Neuronal stem cell (in vitro differentiated cells): ENCODE data around the gene FGF1.

ENCODE experiments used
- DNase-seq: peaks from one replicate; pipeline ENCODE4 v3.0.0-alpha.2; 2013; ENCODE audit warnings: low spot score
- H2AFZ ChIP-seq: one replicate; pipeline ENCODE4 v1.6.1; 2013; ENCODE audit warnings: mild to moderate bottlenecking, low read length, inconsistent platforms
- H2AK5ac ChIP-seq: 2 replicates; pipeline ENCODE4 v1.6.1; 2013; ENCODE audit warnings: low read depth, mild to moderate bottlenecking, inconsistent platforms, low read length, moderate library complexity, mixed read lengths
- H2BK120ac ChIP-seq: 2 replicates; pipeline ENCODE4 v1.6.1; 2013; ENCODE audit warnings: low read depth, mild to moderate bottlenecking, inconsistent platforms, low read length, moderate library complexity, mixed read lengths
- H2BK12ac ChIP-seq: one replicate; pipeline ENCODE4 v1.6.1; 2013; ENCODE audit warnings: low read length, inconsistent platforms
- H2BK15ac ChIP-seq: 2 replicates; pipeline ENCODE4 v1.6.1; 2013; ENCODE audit warnings: mild to moderate bottlenecking, low read length, inconsistent platforms, mixed read lengths
- H2BK5ac ChIP-seq: one replicate; pipeline ENCODE4 v1.6.1; 2013; ENCODE audit warnings: inconsistent platforms, mild to moderate bottlenecking, low read length, moderate library complexity
- H3K14ac ChIP-seq: one replicate; pipeline ENCODE4 v1.6.1; 2013; ENCODE audit warnings: low read length, inconsistent platforms
- H3K18ac ChIP-seq: 2 replicates; pipeline ENCODE4 v1.6.1; 2013; ENCODE audit warnings: low read length, inconsistent platforms
- H3K23ac ChIP-seq: 2 replicates; pipeline ENCODE4 v1.6.1; 2013; ENCODE audit warnings: low read depth, mild to moderate bottlenecking, mixed read lengths, low read length, inconsistent platforms; ENCODE audit not compliant: poor library complexity
- H3K27ac ChIP-seq: replicated peaks from 3 replicates; pipeline ENCODE4 v1.5.1; 2013; ENCODE audit warnings: low read length, inconsistent platforms
- H3K27me3 ChIP-seq, 3 experiments: 2 replicates each; pipeline ENCODE4 v1.6.1; 2013; ENCODE audit warnings: low read length in 3 of 3, mild to moderate bottlenecking in 2 of 3, inconsistent platforms in 1 of 3, low read depth in 1 of 3, mixed read lengths in 1 of 3, moderate library complexity in 1 of 3; ENCODE audit not compliant: control insufficient read depth in 3 of 3, insufficient read depth in 3 of 3
- H3K36me3 ChIP-seq, 2 donors: replicated peaks in 1 of 2; 2 replicates each; pipeline ENCODE4 v1.6.1; 2013; ENCODE audit warnings: low read length in 2 of 2; ENCODE audit not compliant: control insufficient read depth in 2 of 2, insufficient read depth in 2 of 2
- H3K4ac ChIP-seq: 2 replicates; pipeline ENCODE4 v1.6.1; 2013; ENCODE audit warnings: inconsistent platforms, mild to moderate bottlenecking, low read length, moderate library complexity
- H3K4me1 ChIP-seq, 2 donors: 1 replicate in 1 of 2; 2 replicates in 1 of 2; pipeline ENCODE4 v1.6.1; 2013; ENCODE audit warnings: low read length in 2 of 2, low read depth in 1 of 2; ENCODE audit not compliant: control insufficient read depth in 2 of 2, insufficient read depth in 1 of 2
- H3K4me2 ChIP-seq: one replicate; pipeline ENCODE4 v1.6.1; 2013; ENCODE audit warnings: mild to moderate bottlenecking, low read length, inconsistent platforms; ENCODE audit not compliant: insufficient read depth, poor library complexity, severe bottlenecking
- H3K4me3 ChIP-seq, 2 donors: 2 replicates each; pipeline ENCODE4 v1.5.1; 2013; ENCODE audit warnings: low read length in 2 of 2, mild to moderate bottlenecking in 2 of 2, inconsistent platforms in 1 of 2, moderate library complexity in 1 of 2
- H3K79me1 ChIP-seq: one replicate; pipeline ENCODE4 v1.6.1; 2013; ENCODE audit warnings: low read depth, mild to moderate bottlenecking, inconsistent platforms, low read length, moderate library complexity
- H3K9ac ChIP-seq: one replicate; pipeline ENCODE4 v1.6.1; 2013; ENCODE audit warnings: mild to moderate bottlenecking, low read depth, low read length, inconsistent platforms; ENCODE audit not compliant: poor library complexity
- H3K9me3 ChIP-seq, 2 donors: replicated peaks in 1 of 2; 2 replicates each; pipeline versions ENCODE3 to v1.6.1; 2013; ENCODE audit warnings: low read length in 2 of 2, mild to moderate bottlenecking in 2 of 2, inconsistent platforms in 1 of 2, low read depth in 1 of 2, mixed read lengths in 1 of 2, moderate library complexity in 1 of 2; ENCODE audit not compliant: control insufficient read depth in 2 of 2, insufficient read depth in 1 of 2
- H4K8ac ChIP-seq: one replicate; pipeline ENCODE4 v1.6.1; 2013; ENCODE audit warnings: low read depth, mild to moderate bottlenecking, inconsistent platforms, low read length, moderate library complexity
- H4K91ac ChIP-seq: one replicate; pipeline ENCODE4 v1.6.1; 2013; ENCODE audit warnings: low read length, low read depth, mild to moderate bottlenecking, inconsistent platforms; ENCODE audit not compliant: poor library complexity
- WGBS, 2 donors: extraction: QIAGEN DNeasy Blood & Tissue Kit; methylation state at CpG; one replicate each; pipeline ENCODE4 v1.1.7; 2013; ENCODE audit warnings: missing lambda C conversion rate in 2 of 2, mixed read lengths in 1 of 2; ENCODE audit not compliant: insufficient read length in 2 of 2, insufficient replicate concordance in 1 of 2; ENCODE audit errors: extremely low coverage in 2 of 2; 5-methylcytosine and 5-hydroxymethylcytosine counted together

The FGF1 gene

GRCh38 chr5:142664067-142664466 is 21.8 kb downstream of the FGF1 start:
- Histone ChIP-seq H2AK5ac (no peak overlapping the region), H3K14ac (no peak overlapping the region), H2AFZ (no peak overlapping the region), H4K8ac (peak overlapping the region; percentile 26), H3K4me2 (no peak overlapping the region), H2BK5ac (no peak overlapping the region), H3K27ac (no peak overlapping the region), H3K79me1 (no peaks in the 10 kb centered on the region), H3K4me3 (no peak overlapping the region), H3K9ac (no peak overlapping the region), H2BK120ac (no peak overlapping the region), H3K27me3 (no peaks in the 10 kb centered on the region), H3K9me3 (peaks cover 0 to 2% of the 10 kb centered on the region in 2 donors), H3K18ac (peak overlapping the region; percentile 11), H2BK12ac (no peak overlapping the region), H3K4ac (no peak overlapping the region), H3K23ac (no peak overlapping the region), H3K36me3 (no peaks in the 10 kb centered on the region), H4K91ac (no peak overlapping the region), H2BK15ac (no peak overlapping the region), H3K4me1 (peaks cover 0 to 4% of the 10 kb centered on the region in 2 donors)
- DNase-seq = no peak
- WGBS, 2 donors = no CpG with 5 or more reads among the region's 9 CpGs

DNA sequence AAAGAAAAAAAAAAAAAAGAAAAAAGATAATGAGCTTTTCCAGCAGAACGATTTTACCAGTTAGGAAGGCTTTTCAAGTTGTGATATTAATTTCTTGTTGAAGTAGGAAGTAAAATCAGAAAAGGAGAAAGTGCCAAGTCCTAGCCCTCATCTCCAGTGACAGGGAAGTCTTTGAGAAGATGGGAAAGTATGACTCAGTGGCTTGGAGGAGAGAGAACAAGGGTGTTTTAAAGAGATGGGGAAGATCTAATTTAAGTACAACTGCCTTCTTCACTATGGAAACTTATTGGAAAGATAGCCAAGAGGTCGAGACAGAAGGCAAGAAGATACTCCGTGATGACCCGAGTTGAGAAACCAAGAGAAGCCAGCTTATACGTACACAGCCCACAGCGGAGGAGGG is 22.6 kb downstream of the FGF1 start:
- Histone ChIP-seq H3K36me3 (no peaks in the 10 kb centered on the region), H3K27me3 (no peaks in the 10 kb centered on the region), H3K4me1 (peaks cover 0 to 4% of the 10 kb centered on the region in 2 donors), H3K79me1 (no peaks in the 10 kb centered on the region), H2BK120ac (no peak overlapping the region), H3K9ac (no peak overlapping the region), H3K18ac (no peak overlapping the region), H4K91ac (no peak overlapping the region), H3K9me3 (peaks cover 0 to 2% of the 10 kb centered on the region in 2 donors), H3K4me3 (no peak overlapping the region), H3K23ac (no peak overlapping the region), H3K4me2 (no peak overlapping the region), H3K27ac (no peak overlapping the region), H2AK5ac (no peak overlapping the region), H2BK12ac (no peak overlapping the region), H2BK5ac (no peak overlapping the region), H4K8ac (no peak overlapping the region), H3K14ac (no peak overlapping the region), H2BK15ac (no peak overlapping the region), H3K4ac (no peak overlapping the region), H2AFZ (no peak overlapping the region)
- no peak for DNase-seq
- WGBS, 2 donors = no CpG with 5 or more reads among the region's 6 CpGs

- no peak overlapping the region for H2BK15ac ChIP-seq
- no peak overlapping the region for H3K14ac ChIP-seq
- no peaks in the 10 kb centered on the region for H3K36me3 ChIP-seq
- no peak overlapping the region for H4K91ac ChIP-seq
- no peak overlapping the region for H3K27ac ChIP-seq
- no peak overlapping the region for H2BK12ac ChIP-seq
- H3K4me3 ChIP-seq = no peak overlapping the region
- no peak overlapping the region for H2BK5ac ChIP-seq
- no peak overlapping the region for H3K9ac ChIP-seq
- H3K79me1 ChIP-seq = no peaks in the 10 kb centered on the region
- no peak overlapping the region for H3K4ac ChIP-seq
- H3K9me3 ChIP-seq = peaks cover 0 to 2% of the 10 kb centered on the region in 2 donors
- H3K27me3 ChIP-seq = no peaks in the 10 kb centered on the region
- H2AFZ ChIP-seq = no peak overlapping the region
- no peak overlapping the region for H3K4me2 ChIP-seq
- H2BK120ac ChIP-seq = no peak overlapping the region
- H3K23ac ChIP-seq = no peak overlapping the region
- H2AK5ac ChIP-seq = no peak overlapping the region
- no peak for DNase-seq
- H4K8ac ChIP-seq = no peak overlapping the region
- H3K18ac ChIP-seq = no peak overlapping the region
- no peaks in the 10 kb centered on the region for H3K4me1 ChIP-seq
- WGBS, 2 donors = no CpG with 5 or more reads among the region's 11 CpGs
These were observed 23.9 kb downstream of the FGF1 start for GRCh38 chr5:142661957-142662356.

GRCh38 chr5:142661143-142661542 is 24.7 kb downstream of the FGF1 start:
- H3K79me1 ChIP-seq = no peaks in the 10 kb centered on the region
- no peak overlapping the region for H3K23ac ChIP-seq
- no peak overlapping the region for H2BK120ac ChIP-seq
- H3K27me3 ChIP-seq = no peaks in the 10 kb centered on the region
- no peaks in the 10 kb centered on the region for H3K4me1 ChIP-seq
- H4K8ac ChIP-seq = no peak overlapping the region
- H3K27ac ChIP-seq = no peak overlapping the region
- no peak overlapping the region for H3K14ac ChIP-seq
- H3K4me2 ChIP-seq = no peak overlapping the region
- no CpG with 5 or more reads among the region's 2 CpGs for WGBS, 2 donors
- H3K36me3 ChIP-seq = no peaks in the 10 kb centered on the region
- no peak overlapping the region for H2BK12ac ChIP-seq
- H2BK5ac ChIP-seq = no peak overlapping the region
- no peak overlapping the region for H2AK5ac ChIP-seq
- no peak overlapping the region for H2AFZ ChIP-seq
- H3K4ac ChIP-seq = no peak overlapping the region
- peak overlapping the region in 1 of 2 donors; percentile 4 for H3K4me3 ChIP-seq
- no peak overlapping the region for H3K18ac ChIP-seq
- H3K9me3 ChIP-seq = peaks cover 0 to 2% of the 10 kb centered on the region in 2 donors
- H3K9ac ChIP-seq = no peak overlapping the region
- no peak for DNase-seq
- H4K91ac ChIP-seq = no peak overlapping the region
- no peak overlapping the region for H2BK15ac ChIP-seq
